Spleen (tissue), 7 donors: ENCODE results near the gene ZG16.

Experiments
- POLR2A ChIP-seq, 3 donors: fragments of 450-650 bp; IDR thresholded peaks; one replicate each; pipeline ENCODE4 v1.5.1; 2017; ENCODE audit warnings: antibody characterized with exemption in 3 of 3, mild to moderate bottlenecking in 1 of 3
- POLR2AphosphoS5 ChIP-seq, 3 donors: sonication (generic); formaldehyde crosslinking; IDR thresholded peaks; one replicate each; pipeline ENCODE4 v1.5.1; 2017; ENCODE audit warnings: antibody characterized with exemption in 3 of 3
- TF ChIP-seq, protein P1 (sequence below), 11 experiments: fragments of 200-600 bp in 7 of 11; fragments of 450-650 bp in 4 of 11; sonication (generic) in 4 of 11; IDR thresholded peaks in 8 of 11; conservative IDR thresholded peaks in 3 of 11; 1 replicate in 7 of 11; 2 replicates in 4 of 11; pipeline versions ENCODE4 v1.4.0 to v1.8.0; 2016 to 2021; ENCODE audit warnings: antibody characterized with exemption in 11 of 11, inconsistent platforms in 4 of 11, mild to moderate bottlenecking in 1 of 11
- donor health status: DM: no; HTN: no; CAD: no; lungs with moderate emphysema.
- donor health status: DM: no; HTN: no; CAD: no.
- donor health status: DM: no; HTN: no; CAD: no.

DNA sequence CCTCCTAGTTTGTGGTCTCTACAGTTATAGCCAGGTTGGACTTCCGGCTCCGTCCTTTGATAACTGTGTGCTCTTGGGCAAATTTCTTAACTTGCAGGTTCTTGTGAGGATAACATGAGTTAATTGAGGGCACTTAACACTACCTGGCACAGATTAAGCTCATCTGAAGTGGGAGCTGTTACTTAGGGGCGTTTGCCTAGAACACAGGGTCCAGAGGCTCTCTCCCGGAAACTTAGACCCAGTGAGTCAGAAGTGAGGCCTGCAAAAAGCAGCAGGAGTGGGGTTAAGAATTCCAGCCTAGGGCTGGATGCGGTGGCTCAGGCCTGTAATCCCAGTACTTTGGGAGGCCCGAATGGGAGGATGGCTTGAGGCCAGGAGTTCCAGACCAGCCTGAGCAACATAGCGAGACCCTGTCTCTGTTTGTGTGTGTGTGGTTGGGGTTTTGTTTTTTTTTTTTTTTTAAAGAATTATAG is 43.6 kb downstream of the ZG16 start:
- TF ChIP-seq, protein P1, sequence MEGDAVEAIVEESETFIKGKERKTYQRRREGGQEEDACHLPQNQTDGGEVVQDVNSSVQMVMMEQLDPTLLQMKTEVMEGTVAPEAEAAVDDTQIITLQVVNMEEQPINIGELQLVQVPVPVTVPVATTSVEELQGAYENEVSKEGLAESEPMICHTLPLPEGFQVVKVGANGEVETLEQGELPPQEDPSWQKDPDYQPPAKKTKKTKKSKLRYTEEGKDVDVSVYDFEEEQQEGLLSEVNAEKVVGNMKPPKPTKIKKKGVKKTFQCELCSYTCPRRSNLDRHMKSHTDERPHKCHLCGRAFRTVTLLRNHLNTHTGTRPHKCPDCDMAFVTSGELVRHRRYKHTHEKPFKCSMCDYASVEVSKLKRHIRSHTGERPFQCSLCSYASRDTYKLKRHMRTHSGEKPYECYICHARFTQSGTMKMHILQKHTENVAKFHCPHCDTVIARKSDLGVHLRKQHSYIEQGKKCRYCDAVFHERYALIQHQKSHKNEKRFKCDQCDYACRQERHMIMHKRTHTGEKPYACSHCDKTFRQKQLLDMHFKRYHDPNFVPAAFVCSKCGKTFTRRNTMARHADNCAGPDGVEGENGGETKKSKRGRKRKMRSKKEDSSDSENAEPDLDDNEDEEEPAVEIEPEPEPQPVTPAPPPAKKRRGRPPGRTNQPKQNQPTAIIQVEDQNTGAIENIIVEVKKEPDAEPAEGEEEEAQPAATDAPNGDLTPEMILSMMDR (IDR thresholded peaks at IDR 0.05 in 8 of 11, conservative IDR thresholded peaks at IDR 0.05 in 3 of 11): no peak
- TF ChIP-seq POLR2A (IDR thresholded peaks at IDR 0.05): no peak
- TF ChIP-seq POLR2AphosphoS5 (IDR thresholded peaks at IDR 0.05): no peak
